Testis (tissue), 2 donors: ENCODE data around the gene CDC42BPB.

Source experiments
- CTCF ChIP-seq, 3 experiments: fragments of 450-650 bp in 2 of 3; fragments of 200-600 bp in 1 of 3; sonication (generic) in 1 of 3; IDR thresholded peaks; one replicate each; pipeline ENCODE4 v1.5.1; 2016 to 2019; ENCODE audit warnings: antibody characterized with exemption in 3 of 3, mild to moderate bottlenecking in 2 of 3, moderate library complexity in 1 of 3
- POLR2A ChIP-seq: fragments of 450-650 bp; IDR thresholded peaks from one replicate; pipeline ENCODE4 v1.6.1; 2017; ENCODE audit warnings: antibody characterized with exemption, mild to moderate bottlenecking, moderate library complexity

- TF ChIP-seq CTCF (IDR thresholded peaks at IDR 0.05) (no peak), POLR2A (no peak)
These were observed 36.8 kb downstream of the CDC42BPB start for GRCh38 chr14:103020271-103021170.
